A673 (cell line): Measurements from ENCODE around the gene CEP112. TPM values are rescaled to one million over a fixed set of nuclear protein-coding genes. Genes with fewer than 3 reads are reported as not detected.

Experiments
- BruUV-seq: library from RNA; stranded (reverse); fragments of 400-500 nt; replicated peaks from 2 replicates; lab custom pipeline; 2021; lab: Mats Ljungman, UMichigan
- CTCF ChIA-PET: fragments of 300-600 bp; sonication (Branson Sonifier 250); formaldehyde crosslinking; loops from one replicate; lab custom pipeline; 2022; ENCODE audit warnings: antibody characterized with exemption; lab: Charles Lee
- POLR2A ChIA-PET: fragments of 300-600 bp; sonication (Branson Sonifier 250); formaldehyde crosslinking; loops from one replicate; lab custom pipeline; 2022; ENCODE audit warnings: antibody characterized with exemption; ENCODE audit not compliant: low non-redundant PET; lab: Charles Lee
- DNase-seq: peaks from one replicate; pipeline ENCODE4 v3.0.0-alpha.2; 2015; ENCODE audit warnings: low spot score
- H3K27ac ChIP-seq: fragments of 200-600 bp; sonication (generic); 2 replicates; pipeline ENCODE4 v1.5.1; 2016; ENCODE audit warnings: mixed run types, low read depth, mild to moderate bottlenecking, mixed read lengths, antibody characterized with exemption, low read length; ENCODE audit not compliant: poor library complexity, severe bottlenecking
- H3K27me3 ChIP-seq: fragments of 200-600 bp; sonication (generic); replicated peaks from 2 replicates; pipeline ENCODE4 v1.6.1; 2017; ENCODE audit warnings: mixed run types, low read depth, mild to moderate bottlenecking, mixed read lengths, antibody characterized with exemption, low read length; ENCODE audit not compliant: insufficient read depth, poor library complexity
- H3K36me3 ChIP-seq: fragments of 200-600 bp; sonication (generic); 2 replicates; pipeline ENCODE4 v1.6.1; 2016; ENCODE audit warnings: mixed run types, mild to moderate bottlenecking, mixed read lengths, antibody characterized with exemption, low read length; ENCODE audit not compliant: insufficient read depth, poor library complexity, severe bottlenecking
- H3K4me1 ChIP-seq: fragments of 200-600 bp; sonication (generic); 2 replicates; pipeline ENCODE4 v1.6.1; 2017; ENCODE audit warnings: mixed run types, mild to moderate bottlenecking, mixed read lengths, antibody characterized with exemption, low read length; ENCODE audit not compliant: insufficient read depth, poor library complexity, severe bottlenecking
- H3K4me3 ChIP-seq: fragments of 200-600 bp; sonication (generic); 2 replicates; pipeline ENCODE4 v1.5.1; 2016; ENCODE audit warnings: low read depth, mixed run types, mild to moderate bottlenecking, mixed read lengths, low read length; ENCODE audit not compliant: poor library complexity, severe bottlenecking
- H3K9me3 ChIP-seq: fragments of 200-600 bp; sonication (generic); 2 replicates; pipeline ENCODE4 v1.6.1; 2016; ENCODE audit warnings: mixed run types, low read depth, mild to moderate bottlenecking, mixed read lengths, antibody characterized with exemption, low read length; ENCODE audit not compliant: poor library complexity, severe bottlenecking
- CTCF ChIP-seq: fragments of 300-800, 200-600 bp; sonication (generic); conservative IDR thresholded peaks from 2 replicates; pipeline ENCODE4 v1.5.1; 2017; ENCODE audit warnings: low read depth, mild to moderate bottlenecking, antibody characterized with exemption, low read length, moderate library complexity, mixed read lengths
- EZH2 ChIP-seq: fragments of 200-600 bp; sonication (generic); IDR thresholded peaks from 2 replicates; pipeline ENCODE4 v1.6.1; 2017; ENCODE audit warnings: borderline replicate concordance, low read depth, mild to moderate bottlenecking, mixed read lengths, antibody characterized with exemption, low read length; ENCODE audit not compliant: poor library complexity, severe bottlenecking
- intact Hi-C: fragments of 100-400 bp; cut with micrococcal nuclease; formaldehyde crosslinking; loops from one replicate; pipeline ENCODE4 v1.10.0; 2022; ENCODE audit not compliant: unreplicated experiment
- total RNA-seq: library from RNA; stranded (reverse); gene quantifications from 2 replicates; pipeline ENCODE4 v1.2.3, GENCODE V29; 2021

The CEP112 gene
- total RNA-seq, 1 experiment from 2014 or later = 27.2 TPM

GRCh38 chr17:65753348-65753747, 438.6 kb downstream of the CEP112 start:
- CTCF ChIA-PET = no interaction called here
- DNase-seq = no peak
- intact Hi-C loops = no loop called here
- POLR2A ChIA-PET = no interaction called here
- TF ChIP-seq CTCF (no peak), EZH2 (no peak)
- BruUV-seq = no TSS peak
- Histone ChIP-seq H3K9me3 (no peaks in the 10 kb centered on the region), H3K27ac (no peak overlapping the region), H3K4me1 (peaks cover 8% of the 10 kb centered on the region), H3K4me3 (no peak overlapping the region), H3K36me3 (no peaks in the 10 kb centered on the region), H3K27me3 (no peaks in the 10 kb centered on the region)

DNA sequence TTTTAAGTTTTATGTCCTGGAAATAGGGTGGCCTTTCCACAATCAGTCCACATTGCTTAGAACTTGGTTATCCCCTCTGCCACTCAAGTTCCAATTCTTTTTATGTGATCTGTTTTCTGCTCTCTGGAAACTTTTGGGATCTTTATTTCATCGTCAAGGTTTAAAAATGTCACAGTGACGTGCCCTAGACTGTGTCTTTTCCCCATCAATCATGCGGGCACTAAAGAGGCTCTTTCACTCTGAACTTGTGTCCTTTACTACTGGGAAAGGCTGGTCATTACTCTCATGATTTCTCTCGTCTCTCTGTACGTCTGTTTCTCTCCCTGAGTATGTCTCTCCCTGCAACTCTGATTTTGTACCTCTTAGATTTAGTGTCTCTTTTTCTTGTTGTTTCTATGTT, 440.7 kb downstream of the CEP112 start:
- TF ChIP-seq EZH2 = no peak
- no peak for TF ChIP-seq CTCF
- BruUV-seq = no TSS peak

DNA sequence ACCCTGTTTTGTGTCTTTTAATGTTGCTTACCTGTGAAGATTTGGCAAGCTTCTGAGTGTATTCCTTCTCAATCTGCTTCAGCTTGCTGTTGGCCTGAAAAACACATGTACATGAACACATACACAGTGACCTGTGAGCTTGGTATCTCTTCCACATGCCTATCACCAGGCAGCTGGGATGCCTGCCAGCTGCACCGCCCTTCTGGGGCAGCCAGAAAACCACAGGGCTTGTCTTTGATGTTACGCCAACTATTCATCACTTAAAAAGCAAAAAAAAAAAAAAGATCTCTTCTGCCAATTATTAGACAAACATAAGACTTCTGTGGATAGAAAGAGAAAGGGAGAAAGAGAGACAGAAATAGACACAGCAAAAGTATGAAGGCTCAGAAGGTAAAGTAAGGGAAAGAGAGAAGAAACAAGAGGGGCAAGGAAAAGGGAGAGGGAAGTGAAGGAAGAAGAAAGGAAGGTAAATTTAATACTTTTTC, 441.3 kb downstream of the CEP112 start:
- intact Hi-C loops = no loop called here
- H3K4me1 ChIP-seq = peaks cover 8% of the 10 kb centered on the region
- ChIA-PET POLR2A (interaction anchor here (0.7 kb wide), 1 partner anchor 47 kb away, joined by 4 read pairs; no protein-coding TSS in a partner anchor), CTCF (no interaction called here)
- H3K9me3 ChIP-seq = no peaks in the 10 kb centered on the region
- H3K4me3 ChIP-seq = no peak overlapping the region
- TF ChIP-seq CTCF (no peak), EZH2 (no peak)
- no peak overlapping the region for H3K27ac ChIP-seq
- no peaks in the 10 kb centered on the region for H3K36me3 ChIP-seq
- no peaks in the 10 kb centered on the region for H3K27me3 ChIP-seq
- no TSS peak for BruUV-seq
- peak; percentile 63 for DNase-seq

More for the DNA sequence above, 440.7 kb downstream of the CEP112 start:
- no peaks in the 10 kb centered on the region for H3K9me3 ChIP-seq
- no peak overlapping the region for H3K27ac ChIP-seq
- no peaks in the 10 kb centered on the region for H3K36me3 ChIP-seq
- H3K27me3 ChIP-seq = no peaks in the 10 kb centered on the region
- peaks cover 8% of the 10 kb centered on the region for H3K4me1 ChIP-seq
- ChIA-PET POLR2A (no interaction called here), CTCF (no interaction called here)
- intact Hi-C loops = no loop called here
- no peak overlapping the region for H3K4me3 ChIP-seq
- no peak for DNase-seq
